GM12865 (cell line): Measurements from ENCODE around the gene FAM117B.

Experiments
- DNase-seq: peaks from one replicate; pipeline ENCODE4 v3.0.0; 2010; ENCODE audit warnings: low read depth
- H3K4me3 ChIP-seq: 2 replicates; pipeline ENCODE4 v1.5.1; 2011; ENCODE audit warnings: mild to moderate bottlenecking, low read depth, low read length, control low read depth
- CTCF ChIP-seq: IDR thresholded peaks from 2 replicates; pipeline ENCODE4 v1.5.1; 2011; ENCODE audit warnings: low read length, control low read depth, low read depth, inconsistent platforms; ENCODE audit not compliant: insufficient read depth; ENCODE audit errors: missing control alignments

Gene FAM117B

GRCh38 chr2:202604699-202605098 is 30.1 kb upstream of the FAM117B start:
- DNase-seq, result peak; percentile 36
- H3K4me3 ChIP-seq, result no peak overlapping the region
- TF ChIP-seq CTCF, result no peak

- no peak for TF ChIP-seq CTCF
- DNase-seq, result no peak
- no peak overlapping the region for H3K4me3 ChIP-seq
Measured at GRCh38 chr2:202605174-202605573, 29.6 kb upstream of the FAM117B start.

GRCh38 chr2:202608142-202608852 is 26.5 kb upstream of the FAM117B start:
- DNase-seq, result peak; percentile 57
- TF ChIP-seq CTCF, result no peak
- H3K4me3 ChIP-seq, result no peak overlapping the region

GRCh38 chr2:202609381-202610145 is 25.2 kb upstream of the FAM117B start:
- DNase-seq, result peak; percentile 87
- H3K4me3 ChIP-seq, result no peak overlapping the region
- no peak for TF ChIP-seq CTCF

GRCh38 chr2:202610380-202610779 is 24.4 kb upstream of the FAM117B start:
- no peak overlapping the region for H3K4me3 ChIP-seq
- DNase-seq, result no peak
- TF ChIP-seq CTCF, result no peak

- H3K4me3 ChIP-seq, result no peak overlapping the region
- DNase-seq, result no peak
- TF ChIP-seq CTCF, result no peak
Measured at GRCh38 chr2:202612145-202612544, 22.6 kb upstream of the FAM117B start.
